PC-9 (cell line): ENCODE data around the gene SLC11A2. TPM values are rescaled to one million over a fixed set of nuclear protein-coding genes. Genes with fewer than 3 reads are reported as not detected.
"Not testable (repeated sequence)": the region's sequence is repeated elsewhere in the genome, so short reads cannot be mapped to it uniquely, and the experiment has no call there.

ENCODE experiments used
- BruUV-seq: library from RNA; stranded (reverse); fragments of 400-500 nt; replicated peaks from 2 replicates; lab custom pipeline; 2021; lab: Mats Ljungman, UMichigan
- CTCF ChIA-PET: fragments of 300-600 bp; sonication (Branson Sonifier 250); formaldehyde crosslinking; loops from one replicate; lab custom pipeline; 2022; ENCODE audit warnings: antibody characterized with exemption; lab: Charles Lee
- POLR2A ChIA-PET: fragments of 300-600 bp; sonication (Branson Sonifier 250); formaldehyde crosslinking; loops from one replicate; lab custom pipeline; 2022; ENCODE audit warnings: antibody characterized with exemption; ENCODE audit not compliant: unreplicated experiment; lab: Charles Lee
- DNase-seq, 2 experiments: peaks; one replicate each; pipeline versions ENCODE4 v3.0.0 to v3.0.0-alpha.2; 2015 to 2022; ENCODE audit warnings: mixed read lengths in 1 of 2
- H2AFZ ChIP-seq: fragments of 200-600 bp; sonication (generic); 2 replicates; pipeline ENCODE4 v1.8.1; 2017; ENCODE audit warnings: antibody characterized with exemption
- H3F3A ChIP-seq: fragments of 200-600 bp; sonication (generic); 2 replicates; pipeline ENCODE4 v1.8.1; 2017; ENCODE audit warnings: antibody characterized with exemption, mild to moderate bottlenecking, low read depth; ENCODE audit not compliant: insufficient read depth
- H3K27ac ChIP-seq: fragments of 200-600 bp; sonication (generic); 2 replicates; pipeline ENCODE4 v1.6.1; 2016; ENCODE audit warnings: mixed run types
- H3K27me3 ChIP-seq: fragments of 200-600 bp; sonication (generic); 2 replicates; pipeline ENCODE4 v1.6.1; 2016; ENCODE audit warnings: low read depth, mixed run types; ENCODE audit not compliant: insufficient read depth
- H3K36me3 ChIP-seq: fragments of 200-600 bp; sonication (generic); 2 replicates; pipeline ENCODE4 v1.6.1; 2016; ENCODE audit warnings: low read depth, mixed run types
- H3K4me1 ChIP-seq: fragments of 200-600 bp; sonication (generic); replicated peaks from 2 replicates; pipeline ENCODE4 v1.6.1; 2016; ENCODE audit warnings: mixed run types; ENCODE audit not compliant: insufficient read depth
- H3K4me2 ChIP-seq: fragments of 200-600 bp; sonication (generic); 2 replicates; pipeline ENCODE4 v1.6.1; 2017; ENCODE audit warnings: mixed run types
- H3K4me3 ChIP-seq: fragments of 200-600 bp; sonication (generic); 2 replicates; pipeline ENCODE4 v1.6.1; 2016; ENCODE audit warnings: mixed run types
- H3K79me2 ChIP-seq: fragments of 200-600 bp; sonication (generic); 2 replicates; pipeline ENCODE4 v1.6.1; 2017; ENCODE audit warnings: low read depth, mixed run types
- H3K9me2 ChIP-seq: fragments of 200-600 bp; sonication (generic); 2 replicates; pipeline ENCODE4 v1.8.1; 2017; ENCODE audit warnings: mild to moderate bottlenecking; ENCODE audit not compliant: insufficient read depth
- H3K9me3 ChIP-seq: fragments of 200-600 bp; sonication (generic); 2 replicates; pipeline ENCODE4 v1.8.1; 2016; ENCODE audit warnings: low read depth; ENCODE audit not compliant: insufficient read depth
- H4K20me1 ChIP-seq: fragments of 200-600 bp; sonication (generic); 2 replicates; pipeline ENCODE4 v1.8.1; 2017; ENCODE audit not compliant: insufficient read depth
- CTCF ChIP-seq: fragments of 200-600 bp; sonication (generic); conservative IDR thresholded peaks from 2 replicates; pipeline ENCODE4 v1.6.1; 2017; ENCODE audit warnings: mixed run types, antibody characterized with exemption, mild to moderate bottlenecking, moderate library complexity
- EZH2 ChIP-seq: fragments of 200-600 bp; sonication (generic); IDR thresholded peaks from 2 replicates; pipeline ENCODE4 v1.8.0; 2017; ENCODE audit warnings: antibody characterized with exemption, low read depth
- intact Hi-C: fragments of 100-400 bp; cut with micrococcal nuclease; formaldehyde crosslinking; loops from one replicate; pipeline ENCODE4 v1.10.0; 2022; ENCODE audit not compliant: unreplicated experiment
- total RNA-seq: library from RNA; stranded (reverse); gene quantifications from 2 replicates; pipeline ENCODE4 v1.2.3, GENCODE V29; 2021

Gene SLC11A2
- total RNA-seq, 1 experiment from 2014 or later, result 45.7 TPM

DNA sequence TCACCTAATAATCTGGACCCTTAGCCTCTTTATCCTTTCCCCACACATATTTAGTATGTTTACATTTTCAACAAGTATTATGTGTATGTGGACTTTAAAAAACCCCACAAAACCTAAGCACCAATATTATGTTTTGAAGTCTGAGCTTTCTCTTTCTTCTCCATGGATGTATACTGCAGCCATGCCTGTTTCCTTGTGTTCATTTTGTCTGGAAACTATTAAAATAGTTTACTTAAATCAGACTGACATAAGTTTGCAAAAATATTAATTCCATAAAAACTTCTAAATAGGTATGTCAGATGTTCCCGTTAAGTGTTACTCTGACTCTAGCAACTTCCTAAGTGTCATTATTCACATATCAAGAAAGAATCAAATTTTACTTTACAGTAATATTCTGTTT lies 70.9 kb downstream of the SLC11A2 start:
- H3K4me2 ChIP-seq, result no peak overlapping the region
- H3K4me3 ChIP-seq, result no peak overlapping the region
- H3K36me3 ChIP-seq, result no peaks in the 10 kb centered on the region
- H3F3A ChIP-seq, result peaks cover 5% of the 10 kb centered on the region; the same call in 1 of the 2 replicates
- DNase-seq, result no peak
- H3K9me2 ChIP-seq, result no peaks in the 10 kb centered on the region
- BruUV-seq, result no TSS peak
- H2AFZ ChIP-seq, result no peak overlapping the region
- no peaks in the 10 kb centered on the region for H3K4me1 ChIP-seq
- no peak for TF ChIP-seq CTCF
- no peak for TF ChIP-seq EZH2
- ChIA-PET POLR2A (no interaction called here), CTCF (no interaction called here)
- H3K79me2 ChIP-seq, result no peaks in the 10 kb centered on the region
- intact Hi-C loops, result no loop called here
- H4K20me1 ChIP-seq, result no peaks in the 10 kb centered on the region
- H3K27ac ChIP-seq, result no peak overlapping the region
- no peaks in the 10 kb centered on the region for H3K27me3 ChIP-seq
- H3K9me3 ChIP-seq, result no peaks in the 10 kb centered on the region

- H2AFZ ChIP-seq, intact Hi-C loops, POLR2A ChIA-PET, DNase-seq, H3K27me3 ChIP-seq, H3K79me2 ChIP-seq, BruUV-seq, H3K9me3 ChIP-seq, H3K27ac ChIP-seq, H3K9me2 ChIP-seq, H3K4me2 ChIP-seq, H3F3A ChIP-seq, H3K36me3 ChIP-seq, H3K4me1 ChIP-seq, CTCF ChIA-PET, H3K4me3 ChIP-seq, H4K20me1 ChIP-seq: not testable (repeated sequence)
Measured at GRCh38 chr12:50954789-50955188, 71.4 kb downstream of the SLC11A2 start.

- DNase-seq, result no peak
- no TSS peak for BruUV-seq
- CTCF ChIA-PET, result no interaction called here
- H3K9me3 ChIP-seq, result no peaks in the 10 kb centered on the region
- H3K36me3 ChIP-seq, result no peaks in the 10 kb centered on the region
- no peaks in the 10 kb centered on the region for H3K79me2 ChIP-seq
- H3K27ac ChIP-seq, result no peak overlapping the region
- H3K9me2 ChIP-seq, result no peaks in the 10 kb centered on the region
- H3F3A ChIP-seq, result no peaks in the 10 kb centered on the region
- intact Hi-C loops, result no loop called here
- TF ChIP-seq EZH2 (no peak), CTCF (no peak)
- H2AFZ ChIP-seq, result no peak overlapping the region
- H4K20me1 ChIP-seq, result no peaks in the 10 kb centered on the region
- H3K4me2 ChIP-seq, result no peak overlapping the region
- no peak overlapping the region for H3K4me3 ChIP-seq
- POLR2A ChIA-PET, result no interaction called here
- no peaks in the 10 kb centered on the region for H3K27me3 ChIP-seq
- H3K4me1 ChIP-seq, result no peaks in the 10 kb centered on the region
Measured at GRCh38 chr12:50953047-50953446, 73.1 kb downstream of the SLC11A2 start.

DNA sequence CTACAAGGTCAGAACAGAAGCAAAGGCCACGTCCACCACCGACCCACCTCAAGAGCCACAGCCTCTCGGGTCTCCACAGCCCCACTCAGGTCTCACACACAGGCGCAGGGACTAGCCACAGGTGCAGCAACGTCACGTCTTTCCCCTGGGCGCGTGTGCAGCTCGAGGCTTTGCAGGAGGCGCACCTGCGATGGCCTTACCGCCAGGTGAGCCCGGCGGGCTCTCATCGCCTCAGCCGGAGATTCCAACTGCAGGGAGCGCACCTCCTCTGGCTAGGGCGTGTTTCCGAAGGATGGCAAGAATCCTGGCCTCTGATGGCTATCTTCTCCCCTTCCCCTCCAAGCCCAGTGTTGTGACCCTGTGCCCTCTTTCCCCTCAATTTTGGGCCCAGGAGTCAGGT lies 73.7 kb downstream of the SLC11A2 start, which contains the start of gene HIGD1C:
HIGD1C (plus strand) TSS at position 35 of the 400 bp plus-strand sequence. CDS start 1,455 bp downstream, outside the sequence.
- H3K27ac ChIP-seq, result no peak within 1 kb of the TSS
- H3K9me2 ChIP-seq, result no peaks in the 10 kb centered on the region
- no peaks in the 10 kb centered on the region for H4K20me1 ChIP-seq
- no peaks in the 10 kb centered on the region for H3K27me3 ChIP-seq
- no peaks in the 10 kb centered on the region for H3K4me1 ChIP-seq
- H3F3A ChIP-seq, result no peaks in the 10 kb centered on the region
- H3K9me3 ChIP-seq, result no peaks in the 10 kb centered on the region
- CTCF ChIA-PET, result no interaction called here
- POLR2A ChIA-PET, result no interaction called here
- no peak for TF ChIP-seq EZH2
- TF ChIP-seq CTCF, result no peak
- no peak within 1 kb of the TSS for H3K4me2 ChIP-seq
- H3K36me3 ChIP-seq, result no peaks in the 10 kb centered on the region
- H2AFZ ChIP-seq, result no peak within 1 kb of the TSS
- no peak within 1 kb of the TSS for H3K4me3 ChIP-seq
- intact Hi-C loops, result no loop called here
- no peaks in the 10 kb centered on the region for H3K79me2 ChIP-seq
- no TSS peak for BruUV-seq
- no peak for DNase-seq
